GM12801 (cell line): ENCODE results near the gene ARL2BP.

Source experiments
- CTCF ChIP-seq: IDR thresholded peaks from one replicate; pipeline ENCODE4 v1.5.1; 2011; ENCODE audit warnings: control low read depth; ENCODE audit not compliant: insufficient read length; ENCODE audit errors: extremely low read depth

ARL2BP gene

DNA sequence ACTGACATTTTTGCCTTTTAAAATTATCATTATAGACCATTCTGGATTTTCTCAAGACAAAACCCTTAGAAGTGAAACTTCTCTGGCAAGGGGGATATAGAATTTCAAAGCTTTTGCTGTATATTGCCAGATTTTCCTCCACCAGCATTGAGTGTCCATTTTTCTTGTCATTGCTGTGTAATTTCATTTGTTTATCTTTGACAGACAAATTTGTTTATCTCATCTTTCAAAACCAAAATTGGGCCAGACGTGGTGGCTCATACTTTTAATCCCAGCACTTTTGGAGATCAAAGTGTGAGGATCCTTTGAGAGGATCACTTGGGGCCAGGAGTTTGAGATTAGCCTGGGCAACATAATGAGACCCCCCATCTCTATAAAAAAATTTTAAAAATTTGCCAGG is 16.0 kb upstream of the ARL2BP start:
- no peak for TF ChIP-seq CTCF

DNA sequence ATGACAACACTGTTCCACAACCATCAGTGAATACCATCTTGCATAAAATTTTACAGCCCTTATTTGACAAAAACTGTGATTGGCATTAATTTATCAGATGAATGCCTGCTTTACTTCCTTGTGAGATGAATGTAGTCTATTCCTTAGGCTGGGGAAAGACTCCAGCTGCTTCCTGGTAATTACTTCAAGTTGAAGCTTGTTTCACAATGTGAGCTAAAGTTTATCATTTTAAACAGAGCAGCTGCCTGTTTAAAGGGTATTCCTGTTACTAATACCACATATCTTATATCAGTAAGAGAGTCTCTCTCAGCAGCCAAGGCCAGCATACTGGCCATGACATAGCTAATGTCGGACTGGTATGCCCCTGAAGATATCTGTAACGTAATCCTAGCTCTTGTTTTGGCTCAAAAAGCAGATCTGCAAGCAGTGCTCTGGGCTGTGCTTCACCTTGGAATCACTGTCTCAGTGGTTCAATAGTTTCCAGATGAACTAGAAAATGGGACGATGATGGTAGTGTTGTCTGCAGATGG is 13.2 kb upstream of the ARL2BP start:
- TF ChIP-seq CTCF = no peak

DNA sequence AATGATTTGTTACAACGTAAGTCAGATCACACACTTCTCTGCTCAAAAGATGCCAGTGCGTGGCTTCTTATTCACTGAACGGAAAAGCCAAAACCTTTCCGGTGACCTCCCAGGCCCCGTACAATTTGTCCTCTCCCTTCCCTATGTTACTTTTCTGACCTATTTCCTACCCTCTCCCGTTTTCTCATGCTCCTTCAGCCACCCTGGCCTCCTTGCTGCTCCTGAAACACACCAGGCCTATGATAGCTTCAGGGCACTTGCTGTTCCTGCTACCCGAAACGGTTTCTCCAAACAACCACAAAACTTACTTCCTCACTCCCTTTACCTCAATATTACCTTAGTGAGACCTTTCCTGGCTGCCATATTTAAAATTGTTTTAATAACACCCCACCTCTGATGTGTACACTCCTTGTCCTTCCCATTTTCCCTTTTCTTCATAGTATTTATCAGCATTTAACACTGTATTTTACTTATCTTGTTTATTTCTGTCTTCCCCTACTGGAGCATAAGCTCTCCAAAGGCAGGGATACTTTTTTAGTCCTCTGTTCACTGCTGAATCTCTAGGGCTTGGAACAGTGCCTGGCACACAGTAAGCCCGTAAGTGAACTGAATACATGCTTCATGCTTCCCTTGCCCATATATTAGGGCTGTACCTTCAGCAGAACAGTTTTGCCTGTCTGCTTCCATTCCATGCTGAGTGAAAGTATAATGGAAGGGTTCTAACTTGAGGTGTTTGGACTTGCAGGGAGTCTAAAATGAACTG is 10.9 kb upstream of the ARL2BP start:
- TF ChIP-seq CTCF = no peak

- TF ChIP-seq CTCF = no peak
Measured at GRCh38 chr16:57234707-57235092, 10.4 kb upstream of the ARL2BP start.

GRCh38 chr16:57235128-57236021 is 9.7 kb upstream of the ARL2BP start:
- no peak for TF ChIP-seq CTCF

DNA sequence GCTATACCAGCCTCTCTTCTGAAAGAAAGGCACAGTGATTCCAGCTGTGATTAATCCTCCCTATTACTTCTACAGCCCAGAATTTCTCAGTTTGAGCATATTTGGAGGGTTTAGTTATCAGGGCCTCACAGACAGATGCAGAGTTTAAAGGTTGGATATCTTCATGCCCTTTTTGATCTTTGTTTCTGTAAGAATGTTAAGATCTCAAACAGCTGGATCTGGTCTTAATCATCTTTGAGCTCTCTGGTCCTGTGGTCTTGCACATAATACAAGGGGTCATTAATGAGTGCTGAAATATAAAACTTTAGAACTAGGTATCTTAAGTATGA is 9.1 kb upstream of the ARL2BP start:
- TF ChIP-seq CTCF = no peak

- TF ChIP-seq CTCF = no peak
Measured at GRCh38 chr16:57238682-57239081, 6.4 kb upstream of the ARL2BP start.
